Stimulated activated CD4-positive, alpha-beta T cell treated with anti-CD3 and anti-CD28 coated beads, TNF-alpha, amount 100 ng/mL, for 24 hours (primary cell): ENCODE data around the gene SALL3.

Experiments
- DNase-seq, 3 experiments: peaks; one replicate each; pipeline ENCODE4 v3.0.0-alpha.2; 2020; ENCODE audit warnings: low read depth in 3 of 3

Gene SALL3

GRCh38 chr18:79005653-79006052 is 26.0 kb downstream of the SALL3 start:
- no peak for DNase-seq

GRCh38 chr18:79006106-79006795 is 26.6 kb downstream of the SALL3 start:
- no peak for DNase-seq

- DNase-seq, result no peak
Measured at GRCh38 chr18:79007440-79007839, 27.8 kb downstream of the SALL3 start.

GRCh38 chr18:79008356-79008940 is 28.8 kb downstream of the SALL3 start:
- DNase-seq, result no peak

- no peak for DNase-seq
Measured at GRCh38 chr18:79010802-79011201, 31.2 kb downstream of the SALL3 start.

- no peak for DNase-seq
Measured at GRCh38 chr18:79011300-79011870, 31.8 kb downstream of the SALL3 start.

GRCh38 chr18:79013869-79014268 is 34.3 kb downstream of the SALL3 start:
- no peak for DNase-seq

GRCh38 chr18:79018911-79019310 is 39.3 kb downstream of the SALL3 start:
- DNase-seq, result no peak

GRCh38 chr18:79019881-79020280 is 40.3 kb downstream of the SALL3 start:
- no peak for DNase-seq

GRCh38 chr18:79022603-79023002 is 43.0 kb downstream of the SALL3 start:
- DNase-seq, result no peak

GRCh38 chr18:79026491-79026890 is 46.9 kb downstream of the SALL3 start:
- DNase-seq, result no peak

GRCh38 chr18:79030680-79031079 is 51.1 kb downstream of the SALL3 start:
- no peak for DNase-seq

- DNase-seq, result no peak
Measured at GRCh38 chr18:79042276-79042675, 62.7 kb downstream of the SALL3 start.

GRCh38 chr18:79043288-79043687 is 63.7 kb downstream of the SALL3 start:
- DNase-seq, result no peak

GRCh38 chr18:79046522-79046921 is 66.9 kb downstream of the SALL3 start:
- DNase-seq, result no peak

- DNase-seq, result no peak
Measured at GRCh38 chr18:79047556-79048244, 68.1 kb downstream of the SALL3 start.

- DNase-seq, result no peak
Measured at GRCh38 chr18:79048245-79048632, 68.6 kb downstream of the SALL3 start.

GRCh38 chr18:79049506-79049905 is 69.9 kb downstream of the SALL3 start:
- DNase-seq, result no peak
